GM12864 (cell line): ENCODE measurements around the gene GUCA1A.
"Not testable (repeated sequence)": the region's sequence is repeated elsewhere in the genome, so short reads cannot be mapped to it uniquely, and the experiment has no call there.

Experiments
- DNase-seq: peaks from one replicate; pipeline ENCODE4 v3.0.0-alpha.2; 2011; ENCODE audit warnings: low read depth
- H3K4me3 ChIP-seq: 2 replicates; pipeline ENCODE4 v1.5.1; 2011; ENCODE audit warnings: mild to moderate bottlenecking, low read depth, low read length, control low read depth
- TF ChIP-seq, protein P1 (sequence below): IDR thresholded peaks from 2 replicates; pipeline ENCODE4 v1.5.1; 2011; ENCODE audit warnings: low read depth, mild to moderate bottlenecking, moderate library complexity, low read length, control low read depth, inconsistent platforms; ENCODE audit errors: missing control alignments

GUCA1A gene

DNA sequence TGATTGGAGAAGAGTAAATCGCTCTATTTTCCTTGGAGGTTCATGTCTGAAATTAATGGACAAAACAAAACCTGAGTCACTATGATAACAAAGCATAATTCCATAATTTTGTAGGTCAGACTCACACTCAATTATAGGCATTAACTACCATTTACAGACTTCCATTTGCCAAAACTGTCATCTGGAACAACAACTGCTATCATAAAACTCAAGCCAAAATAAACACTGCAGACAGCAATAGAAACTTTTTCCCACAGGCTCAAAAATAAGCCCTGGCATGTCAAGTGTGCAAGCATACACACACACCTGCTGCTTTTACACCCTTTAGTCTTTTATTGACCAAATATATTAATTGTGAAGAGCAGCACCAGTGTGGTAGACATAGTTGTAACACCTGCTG is 37.4 kb downstream of the GUCA1A start:
- TF ChIP-seq, protein P1, sequence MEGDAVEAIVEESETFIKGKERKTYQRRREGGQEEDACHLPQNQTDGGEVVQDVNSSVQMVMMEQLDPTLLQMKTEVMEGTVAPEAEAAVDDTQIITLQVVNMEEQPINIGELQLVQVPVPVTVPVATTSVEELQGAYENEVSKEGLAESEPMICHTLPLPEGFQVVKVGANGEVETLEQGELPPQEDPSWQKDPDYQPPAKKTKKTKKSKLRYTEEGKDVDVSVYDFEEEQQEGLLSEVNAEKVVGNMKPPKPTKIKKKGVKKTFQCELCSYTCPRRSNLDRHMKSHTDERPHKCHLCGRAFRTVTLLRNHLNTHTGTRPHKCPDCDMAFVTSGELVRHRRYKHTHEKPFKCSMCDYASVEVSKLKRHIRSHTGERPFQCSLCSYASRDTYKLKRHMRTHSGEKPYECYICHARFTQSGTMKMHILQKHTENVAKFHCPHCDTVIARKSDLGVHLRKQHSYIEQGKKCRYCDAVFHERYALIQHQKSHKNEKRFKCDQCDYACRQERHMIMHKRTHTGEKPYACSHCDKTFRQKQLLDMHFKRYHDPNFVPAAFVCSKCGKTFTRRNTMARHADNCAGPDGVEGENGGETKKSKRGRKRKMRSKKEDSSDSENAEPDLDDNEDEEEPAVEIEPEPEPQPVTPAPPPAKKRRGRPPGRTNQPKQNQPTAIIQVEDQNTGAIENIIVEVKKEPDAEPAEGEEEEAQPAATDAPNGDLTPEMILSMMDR: no peak
- DNase-seq: no peak

GRCh38 chr6:42211726-42212125 is 38.6 kb downstream of the GUCA1A start:
- DNase-seq: peak; percentile 25
- H3K4me3 ChIP-seq: no peak overlapping the region
- TF ChIP-seq, protein P1: no peak

More for the DNA sequence above, 37.4 kb downstream of the GUCA1A start:
- no peak overlapping the region for H3K4me3 ChIP-seq

- DNase-seq: no peak
- TF ChIP-seq, protein P1: no peak
- no peak overlapping the region for H3K4me3 ChIP-seq
Measured at GRCh38 chr6:42212442-42212841, 39.3 kb downstream of the GUCA1A start.

GRCh38 chr6:42216495-42216894 is 43.3 kb downstream of the GUCA1A start:
- H3K4me3 ChIP-seq: peak overlapping the region; percentile 62; the same call in 1 of the 2 replicates
- not testable (repeated sequence) for DNase-seq

- TF ChIP-seq, protein P1: no peak
- peak overlapping the region; percentile 62 for H3K4me3 ChIP-seq
- no peak for DNase-seq
Measured at GRCh38 chr6:42217157-42217518, 44.0 kb downstream of the GUCA1A start.

- H3K4me3 ChIP-seq: peak within 1 kb of the TSS; percentile 62
- TF ChIP-seq, protein P1: no peak
- DNase-seq: peak; percentile 94
Measured at GRCh38 chr6:42217519-42218367, 44.6 kb downstream of the GUCA1A start, which contains the start of gene MRPS10. Gene MRPS10 (minus strand): TSS chr6:42217861. CDS start chr6:42217849, 12 bp downstream.

DNA sequence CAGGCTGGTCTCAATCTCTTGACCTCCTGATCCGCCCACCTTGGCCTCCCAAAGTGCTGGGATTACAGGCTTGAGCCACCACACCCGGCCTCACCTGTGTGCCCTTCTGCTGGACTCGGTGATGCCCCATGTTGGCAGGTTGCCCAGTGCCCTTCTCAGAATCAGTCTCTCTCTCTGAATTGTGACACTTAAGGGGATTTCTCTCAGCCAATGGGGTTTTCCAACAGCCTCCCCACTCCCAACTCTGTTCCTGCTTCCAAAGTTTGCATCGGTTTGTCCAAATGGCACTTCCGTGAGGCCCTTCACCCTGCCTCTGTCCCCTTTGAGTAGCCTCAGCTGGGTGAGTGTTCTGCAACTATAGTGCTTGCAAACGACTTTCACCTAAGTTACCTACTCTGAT is 47.6 kb downstream of the GUCA1A start:
- no peak for DNase-seq
- TF ChIP-seq, protein P1: no peak
- no peak overlapping the region for H3K4me3 ChIP-seq
